Left lung (tissue), 10 donors: ENCODE results near the gene ZNF584. TPM values are rescaled to one million over a fixed set of nuclear protein-coding genes. Genes with fewer than 3 reads are reported as not detected.

Experiments
- ATAC-seq: fragments of 200-7000 bp; cut with Tn5 transposase; one replicate; pipeline ENCODE4 v1.9.1; 2020; ENCODE audit warnings: moderate library complexity
- DNase-seq, 4 donors: peaks; one replicate each; pipeline ENCODE4 v3.0.0-alpha.2; 2013 to 2020
- H3K27ac ChIP-seq, 2 donors: fragments of 200-600 bp; sonication (generic) in 1 of 2; one replicate each; pipeline versions ENCODE4 v1.5.0 to v1.8.0; 2020 to 2021
- H3K27me3 ChIP-seq, 2 donors: fragments of 200-600 bp; sonication (generic) in 1 of 2; one replicate each; pipeline versions ENCODE4 v1.5.0 to v1.8.0; 2020 to 2021
- H3K36me3 ChIP-seq, 2 donors: fragments of 200-600 bp; sonication (generic) in 1 of 2; one replicate each; pipeline versions ENCODE4 v1.5.0 to v1.8.0; 2020 to 2021
- H3K4me1 ChIP-seq, 2 donors: fragments of 200-600 bp; one replicate each; pipeline ENCODE4 v1.8.0; 2021
- H3K4me3 ChIP-seq, 2 donors: fragments of 200-600 bp; sonication (generic) in 1 of 2; one replicate each; pipeline versions ENCODE4 v1.5.0 to v1.8.0; 2020 to 2021; ENCODE audit warnings: mild to moderate bottlenecking in 1 of 2
- H3K9me3 ChIP-seq, 2 donors: fragments of 200-600 bp; sonication (generic) in 1 of 2; one replicate each; pipeline versions ENCODE4 v1.5.0 to v1.8.0; 2020 to 2021
- CTCF ChIP-seq, 2 donors: fragments of 200-600 bp; sonication (generic) in 1 of 2; IDR thresholded peaks; one replicate each; pipeline versions ENCODE4 v1.5.0 to v1.8.0; 2021; ENCODE audit warnings: antibody characterized with exemption in 2 of 2
- intact Hi-C, 2 donors: fragments of 100-400 bp; cut with DNase I; formaldehyde crosslinking; loops; one replicate each; pipeline versions ENCODE4 v1.11.2 to v1.14.2; 2022
- polyA plus RNA-seq, 6 donors: library from polyadenylated mRNA; unstranded; fragments of 120-200 nt; gene quantifications; one replicate each; pipeline ENCODE4 v1.2.1, GENCODE V29; 2013; ENCODE audit not compliant: insufficient read length in 6 of 6
- total RNA-seq, 2 donors: library from RNA; stranded (reverse); fragmentation: NEBNext Ultra II Directional; extraction: Animal tissue kit (Norgen Biotek cat#: 25700); gene quantifications; one replicate each; pipeline ENCODE4 v1.2.1, GENCODE V29; 2021
- donor health status: DM: no; HTN: yes; CAD: no.
- donor health status: DM: no; HTN: no; CAD: no.

The ZNF584 gene
- total and polyA plus RNA-seq, 8 donors = 7.4 to 12.7 (median 10.0) TPM

- ATAC-seq (peak; percentile 57), DNase-seq (no peak)
- Histone ChIP-seq H3K27me3 (peaks cover 0 to 19% of the 10 kb centered on the region in 2 donors), H3K4me1 (peaks cover 0 to 11% of the 10 kb centered on the region in 2 donors), H3K36me3 (peaks cover 0 to 22% of the 10 kb centered on the region in 2 donors), H3K27ac (peak overlapping the region in 1 of 2 donors; percentile 53), H3K9me3 (peaks cover 0 to 16% of the 10 kb centered on the region in 2 donors), H3K4me3 (peak overlapping the region; percentile 94 to 99)
- intact Hi-C loops = no loop called here
- TF ChIP-seq CTCF (IDR thresholded peaks at IDR 0.05) = no peak
Observed at GRCh38 chr19:58450856-58451357, 42.5 kb downstream of the ZNF584 start.

GRCh38 chr19:58451358-58452101 lies 43.1 kb downstream of the ZNF584 start, which contains the start of gene ZNF324B:
ZNF324B (plus strand) TSS chr19:58451622; CDS start chr19:58453702, 2,080 bp downstream.
- ATAC-seq (peak; percentile 99), DNase-seq (peak; percentile 93 to 98 (median 97))
- intact Hi-C loops = no loop called here
- peak within 1 kb of the TSS; percentile 94 to 99 for H3K4me3 ChIP-seq
- peaks cover 0 to 11% of the 10 kb centered on the region in 2 donors for H3K4me1 ChIP-seq
- H3K27ac ChIP-seq = peak within 1 kb of the TSS in 1 of 2 donors; percentile 53
- H3K27me3 ChIP-seq = peaks cover 0 to 18% of the 10 kb centered on the region in 2 donors
- H3K36me3 ChIP-seq = peaks cover 0 to 28% of the 10 kb centered on the region in 2 donors
- no peak for TF ChIP-seq CTCF (IDR thresholded peaks at IDR 0.05)
- H3K9me3 ChIP-seq = peaks cover 0 to 16% of the 10 kb centered on the region in 2 donors

GRCh38 chr19:58453743-58454142 lies 45.3 kb downstream of the ZNF584 start:
- intact Hi-C loops = no loop called here
- DNase-seq = no peak
- H3K27me3 ChIP-seq = peaks cover 0 to 2% of the 10 kb centered on the region in 2 donors
- peaks cover 0 to 11% of the 10 kb centered on the region in 2 donors for H3K4me1 ChIP-seq
- H3K36me3 ChIP-seq = peaks cover 0 to 36% of the 10 kb centered on the region in 2 donors
- H3K4me3 ChIP-seq = no peak overlapping the region
- TF ChIP-seq CTCF (IDR thresholded peaks at IDR 0.05) = no peak
- H3K27ac ChIP-seq = no peak overlapping the region
- peaks cover 0 to 6% of the 10 kb centered on the region in 2 donors for H3K9me3 ChIP-seq
- ATAC-seq = no peak

- no peaks in the 10 kb centered on the region for H3K9me3 ChIP-seq
- no peak overlapping the region for H3K4me3 ChIP-seq
- peaks cover 0 to 36% of the 10 kb centered on the region in 2 donors for H3K36me3 ChIP-seq
- peaks cover 0 to 11% of the 10 kb centered on the region in 2 donors for H3K4me1 ChIP-seq
- H3K27me3 ChIP-seq = no peaks in the 10 kb centered on the region
- no peak for TF ChIP-seq CTCF (IDR thresholded peaks at IDR 0.05)
- ATAC-seq = no peak
- no peak for DNase-seq
- H3K27ac ChIP-seq = no peak overlapping the region
- intact Hi-C loops = no loop called here
Observed at GRCh38 chr19:58455306-58455705, 46.9 kb downstream of the ZNF584 start.

GRCh38 chr19:58456111-58456510 lies 47.7 kb downstream of the ZNF584 start:
- Histone ChIP-seq H3K9me3 (no peaks in the 10 kb centered on the region), H3K4me1 (peaks cover 0 to 6% of the 10 kb centered on the region in 2 donors), H3K27ac (no peak overlapping the region), H3K36me3 (peaks cover 0 to 36% of the 10 kb centered on the region in 2 donors), H3K27me3 (no peaks in the 10 kb centered on the region), H3K4me3 (no peak overlapping the region)
- DNase-seq (no peak), ATAC-seq (no peak)
- no peak for TF ChIP-seq CTCF (IDR thresholded peaks at IDR 0.05)
- intact Hi-C loops = no loop called here
